Uterus (tissue), 4 donors: ENCODE results near the gene TBC1D1. TPM values are rescaled to one million over a fixed set of nuclear protein-coding genes. Genes with fewer than 3 reads are reported as not detected.

ENCODE experiments used
- DNase-seq, 2 donors: peaks; one replicate each; pipeline ENCODE4 v3.0.0-alpha.2; 2019 to 2020
- H3K27ac ChIP-seq, 2 donors: fragments of 200-600 bp; sonication (generic); 1 replicate in 1 of 2; 2 replicates in 1 of 2; pipeline ENCODE4 v1.5.1; 2016 to 2018
- H3K27me3 ChIP-seq, 2 donors: fragments of 200-600 bp; sonication (generic); one replicate each; pipeline ENCODE4 v1.5.1; 2018 to 2019; ENCODE audit warnings: control low read depth in 1 of 2
- H3K36me3 ChIP-seq, 2 donors: fragments of 200-600 bp; sonication (generic); one replicate each; pipeline ENCODE4 v1.5.1; 2019; ENCODE audit warnings: control low read depth in 1 of 2
- H3K4me1 ChIP-seq, 2 donors: fragments of 200-600 bp; sonication (generic); one replicate each; pipeline ENCODE4 v1.5.1; 2018 to 2019; ENCODE audit warnings: control low read depth in 1 of 2
- H3K4me3 ChIP-seq, 2 donors: fragments of 200-600 bp; sonication (generic); 1 replicate in 1 of 2; 2 replicates in 1 of 2; pipeline ENCODE4 v1.5.1; 2018 to 2019; ENCODE audit warnings: mild to moderate bottlenecking in 1 of 2
- H3K9me3 ChIP-seq, 2 donors: fragments of 200-600 bp; sonication (generic); one replicate each; pipeline ENCODE4 v1.5.1; 2019; ENCODE audit warnings: control low read depth in 1 of 2
- POLR2A ChIP-seq, 2 donors: fragments of 450-650 bp; IDR thresholded peaks; one replicate each; pipeline ENCODE4 v1.6.1; 2016; ENCODE audit warnings: antibody characterized with exemption in 2 of 2, mild to moderate bottlenecking in 1 of 2, moderate library complexity in 1 of 2
- intact Hi-C: fragments of 100-400 bp; cut with DNase I; formaldehyde crosslinking; loops from one replicate; pipeline ENCODE4 v1.15.1; 2023; ENCODE audit warnings: low total_unique reads
- total RNA-seq, 4 donors: library from RNA; depleted of rRNA in 3 of 4; stranded (reverse); fragments of >200 nt in 3 of 4; gene quantifications; one replicate each; pipeline versions ENCODE4 v1.1.0 to v1.2.4, GENCODE V29; 2014 to 2023
- TF ChIP-seq, protein P1 (sequence below), 4 experiments: fragments of 200-600 bp in 2 of 4; fragments of 450-650 bp in 2 of 4; sonication (generic) in 2 of 4; IDR thresholded peaks; one replicate each; pipeline ENCODE4 v1.5.1; 2016 to 2019; ENCODE audit warnings: antibody characterized with exemption in 4 of 4, mild to moderate bottlenecking in 2 of 4, moderate library complexity in 1 of 4
- donor health status: DM: yes; HTN: yes; CAD: no.

The TBC1D1 gene
- total RNA-seq, 4 donors from 2014 or later: 172 to 402 (median 236) TPM

- no peak for TF ChIP-seq POLR2A (IDR thresholded peaks at IDR 0.05)
- TF ChIP-seq, protein P1, sequence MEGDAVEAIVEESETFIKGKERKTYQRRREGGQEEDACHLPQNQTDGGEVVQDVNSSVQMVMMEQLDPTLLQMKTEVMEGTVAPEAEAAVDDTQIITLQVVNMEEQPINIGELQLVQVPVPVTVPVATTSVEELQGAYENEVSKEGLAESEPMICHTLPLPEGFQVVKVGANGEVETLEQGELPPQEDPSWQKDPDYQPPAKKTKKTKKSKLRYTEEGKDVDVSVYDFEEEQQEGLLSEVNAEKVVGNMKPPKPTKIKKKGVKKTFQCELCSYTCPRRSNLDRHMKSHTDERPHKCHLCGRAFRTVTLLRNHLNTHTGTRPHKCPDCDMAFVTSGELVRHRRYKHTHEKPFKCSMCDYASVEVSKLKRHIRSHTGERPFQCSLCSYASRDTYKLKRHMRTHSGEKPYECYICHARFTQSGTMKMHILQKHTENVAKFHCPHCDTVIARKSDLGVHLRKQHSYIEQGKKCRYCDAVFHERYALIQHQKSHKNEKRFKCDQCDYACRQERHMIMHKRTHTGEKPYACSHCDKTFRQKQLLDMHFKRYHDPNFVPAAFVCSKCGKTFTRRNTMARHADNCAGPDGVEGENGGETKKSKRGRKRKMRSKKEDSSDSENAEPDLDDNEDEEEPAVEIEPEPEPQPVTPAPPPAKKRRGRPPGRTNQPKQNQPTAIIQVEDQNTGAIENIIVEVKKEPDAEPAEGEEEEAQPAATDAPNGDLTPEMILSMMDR (IDR thresholded peaks at IDR 0.05): peak; percentile 65 to 82 (median 68)
- intact Hi-C loops: loop anchor here (10.0 kb wide), 3 partner anchors 60 to 230 kb away; partner anchors contain the start of gene TBC1D1
- no peaks in the 10 kb centered on the region for H3K36me3 ChIP-seq
- DNase-seq: peak in 1 of 2 donors; percentile 68
- peaks cover 0 to 7% of the 10 kb centered on the region in 2 donors for H3K4me1 ChIP-seq
- H3K4me3 ChIP-seq: no peak overlapping the region
- no peaks in the 10 kb centered on the region for H3K9me3 ChIP-seq
- H3K27me3 ChIP-seq: no peaks in the 10 kb centered on the region
- peak overlapping the region; percentile 47 to 99 for H3K27ac ChIP-seq
Observed at GRCh38 chr4:38034986-38035882, 144.3 kb downstream of the TBC1D1 start.

DNA sequence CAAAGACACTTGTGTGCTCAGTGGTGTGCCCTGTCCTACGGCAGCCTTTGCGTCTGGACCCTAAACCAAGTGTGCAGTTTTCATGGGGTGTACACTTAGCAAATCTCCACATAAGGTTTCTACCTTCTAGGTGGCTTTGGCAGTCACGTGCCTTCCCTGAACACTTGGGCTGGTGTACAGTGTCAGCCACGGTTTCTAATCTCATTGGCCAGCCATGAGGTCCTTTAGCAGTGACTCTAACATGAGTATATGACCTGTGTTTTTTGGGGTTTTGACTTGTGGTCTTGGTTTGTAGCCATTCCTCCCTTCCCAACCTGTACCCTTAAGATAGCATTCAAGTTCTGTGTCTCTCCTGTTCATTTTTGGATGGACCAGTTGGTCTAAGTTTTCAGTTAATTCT is 145.7 kb downstream of the TBC1D1 start:
- Histone ChIP-seq H3K9me3 (no peaks in the 10 kb centered on the region), H3K27me3 (no peaks in the 10 kb centered on the region), H3K4me1 (peaks cover 0 to 7% of the 10 kb centered on the region in 2 donors), H3K27ac (peak overlapping the region; percentile 47 to 99), H3K36me3 (no peaks in the 10 kb centered on the region), H3K4me3 (no peak overlapping the region)
- TF ChIP-seq, protein P1 (IDR thresholded peaks at IDR 0.05): no peak
- no peak for TF ChIP-seq POLR2A (IDR thresholded peaks at IDR 0.05)
- intact Hi-C loops: loop anchor here (10.0 kb wide), 3 partner anchors 62 to 232 kb away; partner anchors contain the start of gene TBC1D1
- DNase-seq: no peak

DNA sequence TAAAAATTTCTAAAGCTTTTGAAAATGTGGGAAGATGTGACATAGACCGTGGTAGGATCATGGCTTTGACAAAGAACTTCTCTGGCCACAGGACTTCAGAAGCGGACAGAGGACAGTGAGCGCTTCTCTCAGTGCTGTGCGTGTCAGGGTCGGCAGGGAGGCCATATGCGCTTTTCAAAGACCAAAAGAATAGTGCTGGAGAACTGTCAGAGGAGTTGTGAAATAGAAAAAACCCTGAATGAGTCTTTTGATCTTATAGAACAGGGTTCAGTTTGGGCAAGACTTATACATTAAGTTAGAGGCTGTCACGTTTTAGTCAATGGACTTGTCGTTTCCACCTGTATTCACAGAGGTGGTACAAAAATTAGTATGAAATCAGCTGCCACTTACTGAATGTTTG is 146.7 kb downstream of the TBC1D1 start:
- intact Hi-C loops: loop anchor here (10.0 kb wide), 3 partner anchors 63 to 233 kb away; partner anchors contain the start of gene TBC1D1
- DNase-seq: no peak
- Histone ChIP-seq H3K9me3 (no peaks in the 10 kb centered on the region), H3K36me3 (no peaks in the 10 kb centered on the region), H3K4me3 (no peak overlapping the region), H3K27ac (peak overlapping the region; percentile 47 to 99), H3K27me3 (no peaks in the 10 kb centered on the region), H3K4me1 (peaks cover 0 to 7% of the 10 kb centered on the region in 2 donors)
- TF ChIP-seq, protein P1 (IDR thresholded peaks at IDR 0.05): no peak
- TF ChIP-seq POLR2A (IDR thresholded peaks at IDR 0.05): no peak

GRCh38 chr4:38040619-38041018 is 149.7 kb downstream of the TBC1D1 start:
- no peak for TF ChIP-seq POLR2A (IDR thresholded peaks at IDR 0.05)
- TF ChIP-seq, protein P1 (IDR thresholded peaks at IDR 0.05): no peak
- no peaks in the 10 kb centered on the region for H3K27me3 ChIP-seq
- H3K9me3 ChIP-seq: no peaks in the 10 kb centered on the region
- no peak overlapping the region for H3K4me3 ChIP-seq
- no peak for DNase-seq
- no peak overlapping the region for H3K27ac ChIP-seq
- H3K4me1 ChIP-seq: peaks cover 0 to 5% of the 10 kb centered on the region in 2 donors
- H3K36me3 ChIP-seq: no peaks in the 10 kb centered on the region
- intact Hi-C loops: no loop called here

DNA sequence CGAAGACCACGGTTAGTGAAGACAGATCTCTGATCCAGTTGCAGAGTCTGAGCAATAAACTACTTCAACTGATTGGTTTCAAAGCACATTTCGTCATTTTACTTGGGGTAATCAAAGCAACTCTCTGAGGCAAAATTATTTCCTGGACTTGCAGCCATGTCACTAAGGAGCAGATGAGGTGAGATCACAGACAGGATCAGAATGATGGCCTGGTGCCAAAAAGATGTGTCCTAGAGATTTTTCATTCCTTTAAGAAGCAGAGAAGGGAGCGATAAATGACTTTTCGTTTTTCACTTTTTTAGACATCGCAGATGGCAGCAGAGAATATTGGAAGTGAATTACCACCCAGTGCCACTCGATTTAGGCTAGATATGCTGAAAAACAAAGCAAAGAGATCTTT is 153.2 kb downstream of the TBC1D1 start:
- intact Hi-C loops: no loop called here
- Histone ChIP-seq H3K9me3 (no peaks in the 10 kb centered on the region), H3K27me3 (no peaks in the 10 kb centered on the region), H3K4me1 (no peaks in the 10 kb centered on the region), H3K36me3 (no peaks in the 10 kb centered on the region), H3K27ac (peak overlapping the region in 1 of 2 donors; percentile 14), H3K4me3 (no peak overlapping the region)
- TF ChIP-seq POLR2A (IDR thresholded peaks at IDR 0.05): no peak
- TF ChIP-seq, protein P1 (IDR thresholded peaks at IDR 0.05): no peak
- DNase-seq: no peak
